Spleen (tissue), 11 donors: ENCODE data around the gene NCAN. TPM values are rescaled to one million over a fixed set of nuclear protein-coding genes. Genes with fewer than 3 reads are reported as not detected.

ENCODE experiments used
- DNase-seq: peaks from one replicate; pipeline ENCODE4 v3.0.0-alpha.2; 2020
- H3K27ac ChIP-seq, 8 donors: fragments of 200-600 bp; sonication (generic) in 7 of 8; 1 replicate in 4 of 8; 2 replicates in 4 of 8; pipeline versions ENCODE4 v1.5.0 to v1.8.0; 2016 to 2021; ENCODE audit warnings: inconsistent platforms in 4 of 8, mild to moderate bottlenecking in 4 of 8, moderate library complexity in 1 of 8
- H3K27me3 ChIP-seq, 7 donors: fragments of 200-600 bp; sonication (generic) in 6 of 7; replicated peaks in 1 of 7; 1 replicate in 4 of 7; 2 replicates in 3 of 7; pipeline versions ENCODE4 v1.5.0 to v1.8.0; 2016 to 2021; ENCODE audit warnings: inconsistent platforms in 3 of 7, mild to moderate bottlenecking in 1 of 7
- H3K36me3 ChIP-seq, 6 donors: fragments of 200-600 bp; sonication (generic) in 5 of 6; 1 replicate in 4 of 6; 2 replicates in 2 of 6; pipeline versions ENCODE4 v1.5.0 to v1.8.0; 2016 to 2021; ENCODE audit warnings: inconsistent platforms in 2 of 6
- H3K4me1 ChIP-seq, 6 donors: fragments of 200-600 bp; sonication (generic) in 5 of 6; 1 replicate in 3 of 6; 2 replicates in 3 of 6; pipeline versions ENCODE4 v1.5.0 to v1.8.0; 2016 to 2021; ENCODE audit warnings: inconsistent platforms in 3 of 6
- H3K4me3 ChIP-seq, 8 donors: fragments of 200-600 bp; sonication (generic) in 7 of 8; 1 replicate in 4 of 8; 2 replicates in 4 of 8; pipeline versions ENCODE4 v1.5.0 to v1.8.0; 2016 to 2021; ENCODE audit warnings: inconsistent platforms in 4 of 8, mild to moderate bottlenecking in 4 of 8, moderate library complexity in 2 of 8
- H3K9me3 ChIP-seq, 8 donors: fragments of 200-600 bp; sonication (generic) in 7 of 8; 1 replicate in 4 of 8; 2 replicates in 4 of 8; pipeline versions ENCODE4 v1.5.0 to v1.8.0; 2016 to 2021; ENCODE audit warnings: inconsistent platforms in 4 of 8
- POLR2A ChIP-seq, 3 donors: fragments of 450-650 bp; IDR thresholded peaks; one replicate each; pipeline ENCODE4 v1.5.1; 2017; ENCODE audit warnings: antibody characterized with exemption in 3 of 3, mild to moderate bottlenecking in 1 of 3
- POLR2AphosphoS5 ChIP-seq, 3 donors: sonication (generic); formaldehyde crosslinking; IDR thresholded peaks; one replicate each; pipeline ENCODE4 v1.5.1; 2017; ENCODE audit warnings: antibody characterized with exemption in 3 of 3
- WGBS, 5 donors: extraction: QIAGEN DNeasy Blood & Tissue Kit in 3 of 5; methylation state at CpG; one replicate each; pipeline versions ENCODE4 v1.1.5 to v1.1.7; 2013 to 2018; 5-methylcytosine and 5-hydroxymethylcytosine counted together
- intact Hi-C: fragments of 100-400 bp; cut with DNase I; formaldehyde crosslinking; loops from one replicate; pipeline ENCODE4 v1.15.0; 2023; ENCODE audit warnings: low total_unique reads
- polyA plus RNA-seq, 3 donors: library from polyadenylated mRNA; stranded (reverse); fragments of 200-250 nt; gene quantifications; one replicate each; pipeline ENCODE4 v1.2.1, GENCODE V29; 2013
- total RNA-seq, 7 donors: library from RNA; depleted of rRNA in 3 of 7; stranded (reverse); fragments of >200 nt in 3 of 7; fragmentation: NEBNext Ultra II Directional in 4 of 7; extraction: Animal tissue kit (Norgen Biotek cat#: 25700) in 4 of 7; gene quantifications; one replicate each; pipeline versions ENCODE4 v1.1.0 to v1.2.1, GENCODE V29; 2016 to 2021
- TF ChIP-seq, protein P1 (sequence below), 11 experiments: fragments of 200-600 bp in 7 of 11; fragments of 450-650 bp in 4 of 11; sonication (generic) in 4 of 11; IDR thresholded peaks in 8 of 11; conservative IDR thresholded peaks in 3 of 11; 1 replicate in 7 of 11; 2 replicates in 4 of 11; pipeline versions ENCODE4 v1.4.0 to v1.8.0; 2016 to 2021; ENCODE audit warnings: antibody characterized with exemption in 11 of 11, inconsistent platforms in 4 of 11, mild to moderate bottlenecking in 1 of 11
- donor health status: healthy with polysubstance abuse.
- donor health status: DM: no; HTN: no; CAD: no; lungs with moderate emphysema.
- donor health status: DM: no; HTN: no; CAD: no.
- donor health status: Bipolar disorder and iron deficiency.
- donor health status: healthy.
- donor health status: DM: no; HTN: no; CAD: no.
- donor health status: DM: yes; HTN: yes; CAD: no.

NCAN gene
- total and polyA plus RNA-seq, 10 donors: 0.17 TPM; not detected in 9

DNA sequence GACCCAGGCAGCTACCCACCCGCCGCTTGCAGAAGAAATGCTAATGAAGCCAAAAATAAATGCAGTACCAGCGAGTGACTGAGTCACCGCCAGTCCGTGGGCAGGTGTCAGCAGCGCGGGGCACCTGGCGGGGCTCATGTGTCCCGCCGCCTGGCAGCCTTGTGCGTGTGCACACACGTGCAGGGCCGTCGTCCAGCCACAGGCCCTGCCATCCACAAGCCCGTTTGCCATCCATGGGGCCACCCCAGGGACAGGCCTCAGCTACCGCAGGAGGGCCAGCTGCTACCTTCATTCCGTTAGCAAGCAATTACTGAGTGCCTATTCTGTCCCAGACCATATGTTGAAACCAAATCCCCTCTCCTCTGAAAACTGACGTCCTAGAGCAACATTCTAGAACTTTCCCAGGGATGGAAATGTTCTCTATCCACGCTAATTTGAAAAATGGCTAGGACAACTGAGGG, 20.5 kb downstream of the NCAN start:
- no peak for TF ChIP-seq POLR2AphosphoS5 (IDR thresholded peaks at IDR 0.05)
- H3K9me3 ChIP-seq: peaks cover 0 to 37% (median 34%) of the 10 kb centered on the region in 8 donors
- DNase-seq: no peak
- intact Hi-C loops: no loop called here
- peaks cover 0 to 24% (median 0%) of the 10 kb centered on the region in 7 donors for H3K27me3 ChIP-seq
- no peak overlapping the region for H3K4me3 ChIP-seq
- no peak overlapping the region for H3K27ac ChIP-seq
- 67 to 78% (median 73%) methylated on average over 6 to 19 of the region's 19 CpGs for WGBS, 5 donors
- H3K36me3 ChIP-seq: no peaks in the 10 kb centered on the region
- no peaks in the 10 kb centered on the region for H3K4me1 ChIP-seq

DNA sequence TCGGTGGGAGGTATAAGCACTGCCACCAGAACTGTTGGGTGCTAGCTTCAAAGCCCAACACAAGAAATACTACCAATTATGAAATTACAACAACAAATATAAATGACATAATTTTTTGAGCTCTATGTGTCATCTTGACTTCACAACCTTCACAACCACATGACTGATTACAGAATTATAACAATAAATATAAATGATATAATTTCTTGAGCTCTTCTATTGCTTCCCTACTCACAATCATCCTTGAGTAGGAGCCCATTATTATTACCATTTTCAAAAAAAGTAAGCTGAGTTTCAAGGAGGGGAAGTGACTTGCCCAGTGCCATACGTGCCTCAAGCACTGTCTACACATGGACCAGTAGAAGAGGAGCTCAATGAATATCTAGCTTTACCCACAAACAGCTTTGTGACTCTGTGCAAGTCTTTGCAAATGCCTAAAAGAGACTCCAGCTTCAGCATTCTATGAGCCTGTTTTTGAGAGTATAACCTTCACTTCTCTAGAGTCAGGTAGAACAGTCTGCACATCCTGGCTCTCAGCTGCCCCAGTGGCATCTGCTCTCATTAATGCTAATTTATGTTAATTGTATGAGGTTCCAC, 22.6 kb downstream of the NCAN start:
- intact Hi-C loops: no loop called here
- no peaks in the 10 kb centered on the region for H3K4me1 ChIP-seq
- H3K27ac ChIP-seq: no peak overlapping the region
- H3K4me3 ChIP-seq: no peak overlapping the region
- no peaks in the 10 kb centered on the region for H3K36me3 ChIP-seq
- whole genome bisulfite sequencing, 5 donors: 72 to 94% (median 89%) methylated on average over 2 of the region's 2 CpGs
- H3K27me3 ChIP-seq: peaks cover 0 to 23% (median 4%) of the 10 kb centered on the region in 7 donors
- peaks cover 0 to 37% (median 34%) of the 10 kb centered on the region in 8 donors for H3K9me3 ChIP-seq
- no peak for TF ChIP-seq POLR2A (IDR thresholded peaks at IDR 0.05)
- TF ChIP-seq, protein P1, sequence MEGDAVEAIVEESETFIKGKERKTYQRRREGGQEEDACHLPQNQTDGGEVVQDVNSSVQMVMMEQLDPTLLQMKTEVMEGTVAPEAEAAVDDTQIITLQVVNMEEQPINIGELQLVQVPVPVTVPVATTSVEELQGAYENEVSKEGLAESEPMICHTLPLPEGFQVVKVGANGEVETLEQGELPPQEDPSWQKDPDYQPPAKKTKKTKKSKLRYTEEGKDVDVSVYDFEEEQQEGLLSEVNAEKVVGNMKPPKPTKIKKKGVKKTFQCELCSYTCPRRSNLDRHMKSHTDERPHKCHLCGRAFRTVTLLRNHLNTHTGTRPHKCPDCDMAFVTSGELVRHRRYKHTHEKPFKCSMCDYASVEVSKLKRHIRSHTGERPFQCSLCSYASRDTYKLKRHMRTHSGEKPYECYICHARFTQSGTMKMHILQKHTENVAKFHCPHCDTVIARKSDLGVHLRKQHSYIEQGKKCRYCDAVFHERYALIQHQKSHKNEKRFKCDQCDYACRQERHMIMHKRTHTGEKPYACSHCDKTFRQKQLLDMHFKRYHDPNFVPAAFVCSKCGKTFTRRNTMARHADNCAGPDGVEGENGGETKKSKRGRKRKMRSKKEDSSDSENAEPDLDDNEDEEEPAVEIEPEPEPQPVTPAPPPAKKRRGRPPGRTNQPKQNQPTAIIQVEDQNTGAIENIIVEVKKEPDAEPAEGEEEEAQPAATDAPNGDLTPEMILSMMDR (IDR thresholded peaks at IDR 0.05 in 8 of 11, conservative IDR thresholded peaks at IDR 0.05 in 3 of 11): no peak
- TF ChIP-seq POLR2AphosphoS5 (IDR thresholded peaks at IDR 0.05): no peak
- DNase-seq: no peak

DNA sequence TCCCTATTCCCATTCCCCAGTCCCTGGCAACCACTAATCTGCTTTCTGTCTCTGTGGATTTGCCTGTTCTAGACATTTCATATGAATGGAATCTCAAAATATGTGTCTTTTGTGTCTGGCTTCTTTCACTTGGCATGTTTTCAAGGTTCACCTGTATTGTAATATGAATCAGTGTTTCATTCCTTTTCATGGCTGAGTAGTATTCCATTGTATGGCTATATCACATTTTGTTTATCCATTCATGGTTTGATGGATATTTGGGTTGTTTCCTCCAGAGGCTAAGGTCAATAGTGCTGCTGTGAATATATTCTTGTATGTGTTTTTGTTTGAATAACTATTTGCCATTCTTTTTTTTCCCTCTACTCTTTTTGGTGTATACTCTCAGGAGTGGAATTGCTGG, 24.4 kb downstream of the NCAN start:
- DNase-seq: no peak
- Histone ChIP-seq H3K4me3 (no peak overlapping the region), H3K27me3 (peaks cover 0 to 42% (median 11%) of the 10 kb centered on the region in 7 donors), H3K4me1 (no peaks in the 10 kb centered on the region), H3K27ac (no peak overlapping the region), H3K9me3 (peaks cover 0 to 37% (median 34%) of the 10 kb centered on the region in 8 donors), H3K36me3 (no peaks in the 10 kb centered on the region)
- intact Hi-C loops: no loop called here
- TF ChIP-seq POLR2AphosphoS5 (IDR thresholded peaks at IDR 0.05): no peak
- TF ChIP-seq POLR2A (IDR thresholded peaks at IDR 0.05): no peak
- TF ChIP-seq, protein P1 (IDR thresholded peaks at IDR 0.05 in 8 of 11, conservative IDR thresholded peaks at IDR 0.05 in 3 of 11): no peak

DNA sequence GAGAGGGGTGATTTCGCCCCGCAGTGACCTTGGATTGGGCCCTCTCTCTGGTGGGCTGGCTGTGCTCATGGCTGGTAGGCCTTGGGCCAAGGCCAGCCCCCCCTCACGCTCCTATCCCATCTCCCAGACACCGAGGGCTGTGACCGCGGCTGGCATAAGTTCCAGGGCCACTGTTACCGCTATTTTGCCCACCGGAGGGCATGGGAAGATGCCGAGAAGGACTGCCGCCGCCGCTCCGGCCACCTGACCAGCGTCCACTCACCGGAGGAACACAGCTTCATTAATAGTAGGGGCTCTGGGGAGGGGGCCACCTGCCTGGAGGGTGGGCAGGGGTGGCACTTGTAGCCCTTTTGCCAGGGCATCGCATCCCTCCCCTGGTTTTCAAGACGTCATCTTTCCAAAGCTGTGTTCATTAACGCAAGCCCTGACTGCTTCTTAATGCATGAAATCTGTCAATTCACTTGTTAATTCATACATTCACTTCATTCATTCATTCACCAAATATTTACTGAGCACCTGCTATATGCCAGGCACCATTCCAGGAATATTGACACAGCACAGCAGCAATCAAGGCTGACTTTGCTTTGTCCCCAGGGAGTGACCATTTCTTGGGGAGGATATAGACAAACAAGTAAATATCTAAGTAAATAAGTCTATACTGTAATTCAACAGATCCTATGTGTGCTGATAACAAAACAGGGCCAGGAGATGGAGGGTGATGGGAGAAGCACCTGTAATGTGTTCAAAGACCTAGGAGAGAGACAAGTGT, 26.6 kb downstream of the NCAN start:
- Histone ChIP-seq H3K4me3 (no peak overlapping the region), H3K9me3 (peaks cover 0 to 33% (median 31%) of the 10 kb centered on the region in 8 donors), H3K27me3 (peaks cover 0 to 44% (median 11%) of the 10 kb centered on the region in 7 donors), H3K4me1 (no peaks in the 10 kb centered on the region), H3K36me3 (no peaks in the 10 kb centered on the region), H3K27ac (no peak overlapping the region)
- no peak for DNase-seq
- intact Hi-C loops: no loop called here
- TF ChIP-seq POLR2AphosphoS5 (IDR thresholded peaks at IDR 0.05): no peak
- TF ChIP-seq, protein P1 (IDR thresholded peaks at IDR 0.05 in 8 of 11, conservative IDR thresholded peaks at IDR 0.05 in 3 of 11): no peak
- no peak for TF ChIP-seq POLR2A (IDR thresholded peaks at IDR 0.05)
- 81 to 86% (median 82%) methylated on average over 18 of the region's 18 CpGs for WGBS, 5 donors
